Activated naive CD4-positive, alpha-beta T cell treated with anti-CD3 and anti-CD28 coated beads, Interleukin-2, amount 50 U/mL, for 72 hours (primary cell): ENCODE measurements around the gene WNT7A. TPM values are rescaled to one million over a fixed set of nuclear protein-coding genes. Genes with fewer than 3 reads are reported as not detected.

Experiments
- ATAC-seq, 2 donors: fragments of 150-1000 bp; cut with Tn5 transposase; 2 replicates each; pipeline ENCODE4 v1.10.0; 2021; ENCODE audit warnings: mild to moderate bottlenecking in 2 of 2, moderate library complexity in 2 of 2
- DNase-seq, 2 donors: peaks; one replicate each; pipeline ENCODE4 v3.0.0; 2021 to 2022; ENCODE audit warnings: low spot score in 2 of 2
- H3K27ac Mint-ChIP-seq, 2 donors: one replicate each; pipeline ENCODE4 v1.8.0; 2022; ENCODE audit warnings: mild to moderate bottlenecking in 2 of 2, mixed read lengths in 2 of 2
- H3K36me3 Mint-ChIP-seq, 2 donors: one replicate each; pipeline ENCODE4 v1.8.0; 2022; ENCODE audit warnings: mixed read lengths in 2 of 2
- H3K9me3 Mint-ChIP-seq, 2 donors: one replicate each; pipeline ENCODE4 v1.8.0; 2022; ENCODE audit warnings: mixed read lengths in 2 of 2
- total RNA-seq, 2 donors: library from RNA; stranded (reverse); gene quantifications; one replicate each; pipeline ENCODE4 v1.2.3, GENCODE V29; 2022

WNT7A gene
- total RNA-seq, 2 donors from 2014 or later: 0.06 to 0.14 TPM

GRCh38 chr3:13831386-13831996 is 48.4 kb downstream of the WNT7A start:
- ATAC-seq: no peak
- Mint-ChIP-seq H3K36me3 (no peaks in the 10 kb centered on the region), H3K9me3 (no peaks in the 10 kb centered on the region), H3K27ac (peak overlapping the region in 1 of 2 donors; percentile 46)
- no peak for DNase-seq

GRCh38 chr3:13829311-13829710 is 50.6 kb downstream of the WNT7A start:
- H3K9me3 Mint-ChIP-seq: no peaks in the 10 kb centered on the region
- H3K27ac Mint-ChIP-seq: no peak overlapping the region
- no peaks in the 10 kb centered on the region for H3K36me3 Mint-ChIP-seq
- DNase-seq (no peak), ATAC-seq (no peak)

GRCh38 chr3:13828501-13829265 is 51.2 kb downstream of the WNT7A start:
- DNase-seq (no peak), ATAC-seq (no peak)
- Mint-ChIP-seq H3K27ac (no peak overlapping the region), H3K36me3 (no peaks in the 10 kb centered on the region), H3K9me3 (no peaks in the 10 kb centered on the region)

- H3K27ac Mint-ChIP-seq: no peak overlapping the region
- H3K9me3 Mint-ChIP-seq: no peaks in the 10 kb centered on the region
- DNase-seq (no peak), ATAC-seq (no peak)
- no peaks in the 10 kb centered on the region for H3K36me3 Mint-ChIP-seq
Observed at GRCh38 chr3:13827699-13828098, 52.2 kb downstream of the WNT7A start.

GRCh38 chr3:13827256-13827655 is 52.6 kb downstream of the WNT7A start:
- H3K27ac Mint-ChIP-seq: no peak overlapping the region
- ATAC-seq: no peak
- H3K9me3 Mint-ChIP-seq: peaks cover 0 to 3% of the 10 kb centered on the region in 2 donors
- DNase-seq: no peak
- H3K36me3 Mint-ChIP-seq: no peaks in the 10 kb centered on the region

GRCh38 chr3:13826672-13827071 is 53.2 kb downstream of the WNT7A start:
- no peak for ATAC-seq
- peak overlapping the region in 1 of 2 donors; percentile 93 for H3K27ac Mint-ChIP-seq
- no peak for DNase-seq
- H3K9me3 Mint-ChIP-seq: peaks cover 0 to 6% of the 10 kb centered on the region in 2 donors
- H3K36me3 Mint-ChIP-seq: peaks cover 0 to under 1% of the 10 kb centered on the region in 2 donors

GRCh38 chr3:13825821-13826220 is 54.0 kb downstream of the WNT7A start:
- peaks cover 0 to 11% of the 10 kb centered on the region in 2 donors for H3K9me3 Mint-ChIP-seq
- peaks cover 0 to 5% of the 10 kb centered on the region in 2 donors for H3K36me3 Mint-ChIP-seq
- DNase-seq (no peak), ATAC-seq (no peak)
- H3K27ac Mint-ChIP-seq: peak overlapping the region in 1 of 2 donors; percentile 93

GRCh38 chr3:13825311-13825579 is 54.6 kb downstream of the WNT7A start:
- DNase-seq (no peak), ATAC-seq (no peak)
- Mint-ChIP-seq H3K9me3 (peaks cover 0 to 13% of the 10 kb centered on the region in 2 donors), H3K36me3 (peaks cover under 1 to 7% of the 10 kb centered on the region in 2 donors), H3K27ac (no peak overlapping the region)

GRCh38 chr3:13824521-13825310 is 55.2 kb downstream of the WNT7A start:
- DNase-seq (no peak), ATAC-seq (no peak)
- Mint-ChIP-seq H3K27ac (peak overlapping the region in 1 of 2 donors; percentile 9), H3K36me3 (peaks cover 6 to 12% of the 10 kb centered on the region in 2 donors), H3K9me3 (peaks cover 0 to 18% of the 10 kb centered on the region in 2 donors)

- ATAC-seq (no peak), DNase-seq (no peak)
- H3K36me3 Mint-ChIP-seq: peaks cover 9 to 19% of the 10 kb centered on the region in 2 donors
- H3K27ac Mint-ChIP-seq: no peak overlapping the region
- peaks cover 0 to 23% of the 10 kb centered on the region in 2 donors for H3K9me3 Mint-ChIP-seq
Observed at GRCh38 chr3:13823692-13824091, 56.2 kb downstream of the WNT7A start.

GRCh38 chr3:13822871-13823585 is 56.8 kb downstream of the WNT7A start:
- ATAC-seq: no peak
- Mint-ChIP-seq H3K36me3 (peaks cover 9 to 24% of the 10 kb centered on the region in 2 donors), H3K27ac (no peak overlapping the region), H3K9me3 (peaks cover 0 to 23% of the 10 kb centered on the region in 2 donors)
- DNase-seq: no peak

- Mint-ChIP-seq H3K36me3 (peaks cover 17 to 34% of the 10 kb centered on the region in 2 donors), H3K9me3 (peaks cover 8 to 30% of the 10 kb centered on the region in 2 donors), H3K27ac (no peak overlapping the region)
- DNase-seq: no peak
- ATAC-seq: peak; percentile 60 to 74
Observed at GRCh38 chr3:13822042-13822441, 57.8 kb downstream of the WNT7A start.

- ATAC-seq (no peak), DNase-seq (no peak)
- Mint-ChIP-seq H3K27ac (peak overlapping the region; percentile 26 to 36), H3K36me3 (peaks cover 26 to 43% of the 10 kb centered on the region in 2 donors), H3K9me3 (peaks cover 17 to 39% of the 10 kb centered on the region in 2 donors)
Observed at GRCh38 chr3:13821126-13821525, 58.7 kb downstream of the WNT7A start.

GRCh38 chr3:13818919-13819318 is 61.0 kb downstream of the WNT7A start:
- Mint-ChIP-seq H3K9me3 (peaks cover 32 to 39% of the 10 kb centered on the region in 2 donors), H3K36me3 (peaks cover 33 to 63% of the 10 kb centered on the region in 2 donors), H3K27ac (no peak overlapping the region)
- ATAC-seq: no peak
- DNase-seq: no peak

GRCh38 chr3:13815088-13815683 is 64.7 kb downstream of the WNT7A start:
- H3K27ac Mint-ChIP-seq: no peak overlapping the region
- ATAC-seq (no peak), DNase-seq (no peak)
- H3K9me3 Mint-ChIP-seq: peaks cover 26 to 41% of the 10 kb centered on the region in 2 donors
- peaks cover 32 to 59% of the 10 kb centered on the region in 2 donors for H3K36me3 Mint-ChIP-seq

GRCh38 chr3:13812034-13812471 is 67.8 kb downstream of the WNT7A start:
- H3K9me3 Mint-ChIP-seq: peaks cover 15 to 38% of the 10 kb centered on the region in 2 donors

More at GRCh38 chr3:13812034-13812471, 67.8 kb downstream of the WNT7A start:
- DNase-seq (no peak), ATAC-seq (no peak)
- no peak overlapping the region for H3K27ac Mint-ChIP-seq
- H3K36me3 Mint-ChIP-seq: peaks cover 22 to 39% of the 10 kb centered on the region in 2 donors
